Smooth muscle cell (in vitro differentiated cells): Measurements from ENCODE around the gene AGAP1. TPM values are rescaled to one million over a fixed set of nuclear protein-coding genes. Genes with fewer than 3 reads are reported as not detected.

Experiments used
- DNase-seq: peaks from one replicate; lab custom pipeline; 2025; ENCODE audit not compliant: unreplicated experiment; lab: John Stamatoyannopoulos, UW
- H2AFZ ChIP-seq: fragments of 200-600 bp; sonication (generic); 2 replicates; pipeline ENCODE4 v1.6.0; 2016; ENCODE audit warnings: antibody characterized with exemption, low read depth, mild to moderate bottlenecking
- H3F3A ChIP-seq: fragments of 200-600 bp; sonication (generic); 2 replicates; pipeline ENCODE4 v1.6.0; 2017; ENCODE audit warnings: antibody characterized with exemption, low read depth
- H3K27ac ChIP-seq: fragments of 200-600 bp; sonication (generic); 2 replicates; pipeline ENCODE4 v1.5.1; 2016; ENCODE audit warnings: low read depth, mild to moderate bottlenecking
- H3K27me3 ChIP-seq: fragments of 200-600 bp; sonication (generic); 2 replicates; pipeline ENCODE4 v1.6.1; 2016; ENCODE audit warnings: low read depth, mild to moderate bottlenecking
- H3K36me3 ChIP-seq: fragments of 200-600 bp; sonication (generic); 2 replicates; pipeline ENCODE4 v1.5.1; 2016; ENCODE audit warnings: low read depth
- H3K4me1 ChIP-seq: fragments of 200-600 bp; sonication (generic); 2 replicates; pipeline ENCODE4 v1.5.1; 2016; ENCODE audit warnings: low read depth
- H3K4me2 ChIP-seq: fragments of 200-600 bp; sonication (generic); 2 replicates; pipeline ENCODE4 v1.6.0; 2016; ENCODE audit warnings: mild to moderate bottlenecking
- H3K4me3 ChIP-seq: fragments of 200-600 bp; sonication (generic); 2 replicates; pipeline ENCODE4 v1.5.1; 2016; ENCODE audit warnings: mild to moderate bottlenecking
- H3K79me2 ChIP-seq: fragments of 200-600 bp; sonication (generic); 2 replicates; pipeline ENCODE4 v1.6.0; 2016; ENCODE audit warnings: low read depth, mild to moderate bottlenecking
- H3K9ac ChIP-seq: fragments of 200-600 bp; sonication (generic); 2 replicates; pipeline ENCODE4 v1.6.0; 2016; ENCODE audit warnings: low read depth
- H3K9me3 ChIP-seq: fragments of 200-600 bp; sonication (generic); replicated peaks from 2 replicates; pipeline ENCODE4 v1.5.1; 2016; ENCODE audit warnings: low read depth
- H4K20me1 ChIP-seq: fragments of 200-600 bp; sonication (generic); 2 replicates; pipeline ENCODE4 v1.6.0; 2016; ENCODE audit warnings: low read depth
- CTCF ChIP-seq: fragments of 200-600 bp; sonication (generic); IDR thresholded peaks from 2 replicates; pipeline ENCODE4 v1.5.1; 2017; ENCODE audit warnings: borderline replicate concordance, mild to moderate bottlenecking, antibody characterized with exemption; ENCODE audit not compliant: insufficient read depth, poor library complexity, severe bottlenecking
- WGBS: methylation state at CpG from one replicate; pipeline ENCODE4 v1.1.7; 2016; ENCODE audit warnings: low lambda C conversion rate; 5-methylcytosine and 5-hydroxymethylcytosine counted together
- polyA plus RNA-seq: library from polyadenylated mRNA; unstranded; fragments of >200 nt; fragmentation: Nextera tagmentation; extraction: Ambion mirVana; gene quantifications from 2 replicates; pipeline ENCODE4 v1.2.1, GENCODE V29; 2016
- total RNA-seq: library from RNA; depleted of rRNA; stranded (reverse); fragments of >200 nt; gene quantifications from 2 replicates; pipeline ENCODE4 v1.2.3, GENCODE V29; 2014

Gene AGAP1
- total and polyA plus RNA-seq, 2 experiments from 2014 or later: 3.9 to 9.8 TPM

GRCh38 chr2:235719146-235719942, 225.5 kb downstream of the AGAP1 start:
- no peak for DNase-seq
- WGBS: 82% methylated on average over 7 of the region's 7 CpGs
- H3K9me3 ChIP-seq: no peaks in the 10 kb centered on the region
- no peak overlapping the region for H3K4me3 ChIP-seq
- no peaks in the 10 kb centered on the region for H3K27me3 ChIP-seq
- H3K9ac ChIP-seq: no peak overlapping the region
- no peaks in the 10 kb centered on the region for H3F3A ChIP-seq
- no peak for TF ChIP-seq CTCF
- H2AFZ ChIP-seq: no peak overlapping the region
- H3K4me2 ChIP-seq: no peak overlapping the region
- H3K4me1 ChIP-seq: no peaks in the 10 kb centered on the region
- no peak overlapping the region for H3K27ac ChIP-seq
- H3K36me3 ChIP-seq: no peaks in the 10 kb centered on the region
- H3K79me2 ChIP-seq: no peaks in the 10 kb centered on the region
- peaks cover 66% of the 10 kb centered on the region for H4K20me1 ChIP-seq

- Histone ChIP-seq H3K4me2 (no peak overlapping the region), H4K20me1 (peaks cover 48% of the 10 kb centered on the region), H3K27ac (no peak overlapping the region), H3K4me1 (no peaks in the 10 kb centered on the region), H3K4me3 (no peak overlapping the region), H3K27me3 (no peaks in the 10 kb centered on the region), H2AFZ (no peak overlapping the region), H3F3A (no peaks in the 10 kb centered on the region), H3K9ac (no peak overlapping the region), H3K79me2 (no peaks in the 10 kb centered on the region), H3K9me3 (no peaks in the 10 kb centered on the region), H3K36me3 (no peaks in the 10 kb centered on the region)
- WGBS: 96% methylated on average over 3 of the region's 3 CpGs
- no peak for TF ChIP-seq CTCF
- no peak for DNase-seq
Observed at GRCh38 chr2:235721625-235722024, 227.8 kb downstream of the AGAP1 start.

- 96% methylated on average over 7 of the region's 7 CpGs for WGBS
- no peaks in the 10 kb centered on the region for H3K79me2 ChIP-seq
- no peak for DNase-seq
- H3K27ac ChIP-seq: no peak overlapping the region
- H3K4me3 ChIP-seq: no peak overlapping the region
- H2AFZ ChIP-seq: no peak overlapping the region
- H3K9me3 ChIP-seq: no peaks in the 10 kb centered on the region
- TF ChIP-seq CTCF: no peak
- H3K27me3 ChIP-seq: no peaks in the 10 kb centered on the region
- H3K4me2 ChIP-seq: no peak overlapping the region
- no peaks in the 10 kb centered on the region for H3K4me1 ChIP-seq
- no peaks in the 10 kb centered on the region for H3K36me3 ChIP-seq
- peaks cover 39% of the 10 kb centered on the region for H4K20me1 ChIP-seq
- no peaks in the 10 kb centered on the region for H3F3A ChIP-seq
- no peak overlapping the region for H3K9ac ChIP-seq
Observed at GRCh38 chr2:235722869-235723268, 229.0 kb downstream of the AGAP1 start.

GRCh38 chr2:235723371-235723770, 229.5 kb downstream of the AGAP1 start:
- H3K9me3 ChIP-seq: no peaks in the 10 kb centered on the region
- H3K36me3 ChIP-seq: no peaks in the 10 kb centered on the region
- H3K4me3 ChIP-seq: no peak overlapping the region
- H3K27ac ChIP-seq: no peak overlapping the region
- WGBS: 94% methylated on average over 6 of the region's 6 CpGs
- H3K4me2 ChIP-seq: no peak overlapping the region
- H3K4me1 ChIP-seq: no peaks in the 10 kb centered on the region
- DNase-seq: no peak
- TF ChIP-seq CTCF: no peak
- no peaks in the 10 kb centered on the region for H3F3A ChIP-seq
- H3K79me2 ChIP-seq: no peaks in the 10 kb centered on the region
- no peaks in the 10 kb centered on the region for H3K27me3 ChIP-seq
- H4K20me1 ChIP-seq: peaks cover 39% of the 10 kb centered on the region
- H2AFZ ChIP-seq: no peak overlapping the region
- H3K9ac ChIP-seq: no peak overlapping the region
